HepG2 (cell line): Measurements from ENCODE around the gene SMYD4. TPM values are rescaled to one million over a fixed set of nuclear protein-coding genes. Genes with fewer than 3 reads are reported as not detected.

Source experiments
- BCL6 ChIP-seq: IDR thresholded peaks from 2 replicates; pipeline ENCODE4 v1.6.1; 2016; ENCODE audit warnings: missing genetic modification reagents, missing compliant biosample characterization
- DMAP1 ChIP-seq: IDR thresholded peaks from 2 replicates; pipeline ENCODE4 v1.6.1; 2016
- ERF ChIP-seq: IDR thresholded peaks from 2 replicates; pipeline ENCODE4 v1.6.1; 2018; ENCODE audit warnings: missing biosample characterization, missing genetic modification reagents
- GATAD1 ChIP-seq: IDR thresholded peaks from 2 replicates; pipeline ENCODE4 v1.6.1; 2016; ENCODE audit warnings: missing genetic modification reagents, missing compliant biosample characterization
- PCBP2 ChIP-seq: fragments of 200-400 bp; formaldehyde crosslinking; optimal IDR thresholded peaks from 2 replicates; pipeline ENCODE3; 2018; ENCODE audit warnings: low read length, low read depth; ENCODE audit not compliant: poor library complexity, severe bottlenecking
- SMARCE1 ChIP-seq: fragments of 450-650 bp; IDR thresholded peaks from 2 replicates; pipeline ENCODE4 v1.6.1; 2017; ENCODE audit warnings: borderline replicate concordance
- SP2 ChIP-seq: sonication (generic); formaldehyde crosslinking; IDR thresholded peaks from 2 replicates; pipeline ENCODE4 v1.5.1; 2020; ENCODE audit warnings: mild to moderate bottlenecking, missing genetic modification reagents
- THAP11 ChIP-seq: IDR thresholded peaks from 2 replicates; pipeline ENCODE4 v1.6.1; 2016; ENCODE audit warnings: missing biosample characterization, missing genetic modification reagents
- TSC22D2 ChIP-seq: sonication (generic); formaldehyde crosslinking; IDR thresholded peaks from 2 replicates; pipeline ENCODE4 v1.5.1; 2020; ENCODE audit warnings: missing genetic modification reagents, mild to moderate bottlenecking, borderline replicate concordance
- ZBTB38 ChIP-seq: sonication (generic); formaldehyde crosslinking; IDR thresholded peaks from 2 replicates; pipeline ENCODE4 v1.5.1; 2020; ENCODE audit warnings: mild to moderate bottlenecking, missing genetic modification reagents
- ZNF136 ChIP-seq: sonication (generic); formaldehyde crosslinking; IDR thresholded peaks from 2 replicates; pipeline ENCODE4 v1.8.1; 2022; ENCODE audit warnings: low read depth, mild to moderate bottlenecking, moderate library complexity, missing genetic modification reagents
- ZNF234 ChIP-seq: sonication (generic); formaldehyde crosslinking; conservative IDR thresholded peaks from 2 replicates; pipeline ENCODE4 v1.5.1; 2020; ENCODE audit warnings: mild to moderate bottlenecking, missing genetic modification reagents
- ZNF33B ChIP-seq: sonication (generic); formaldehyde crosslinking; IDR thresholded peaks from 2 replicates; pipeline ENCODE4 v1.5.1; 2020; ENCODE audit warnings: mild to moderate bottlenecking, missing genetic modification reagents
- ZNF441 ChIP-seq: sonication (generic); formaldehyde crosslinking; IDR thresholded peaks from 2 replicates; pipeline ENCODE4 v1.7.0; 2021; ENCODE audit warnings: missing genetic modification reagents, borderline replicate concordance
- ZNF557 ChIP-seq: sonication (generic); formaldehyde crosslinking; IDR thresholded peaks from 2 replicates; pipeline ENCODE4 v1.4.0; 2020; ENCODE audit warnings: missing genetic modification reagents
- ZNF703 ChIP-seq: sonication (generic); formaldehyde crosslinking; IDR thresholded peaks from 2 replicates; pipeline ENCODE4 v1.5.1; 2020; ENCODE audit warnings: missing genetic modification reagents, mild to moderate bottlenecking, moderate library complexity, borderline replicate concordance
- ZNF816 ChIP-seq: sonication (generic); formaldehyde crosslinking; IDR thresholded peaks from 2 replicates; pipeline ENCODE4 v1.8.0; 2022; ENCODE audit warnings: missing genetic modification reagents, mild to moderate bottlenecking, borderline replicate concordance
- ZSCAN25 ChIP-seq: sonication (generic); formaldehyde crosslinking; IDR thresholded peaks from 2 replicates; pipeline ENCODE4 v1.8.0; 2022; ENCODE audit warnings: mild to moderate bottlenecking, missing genetic modification reagents
- ZSCAN9 ChIP-seq: IDR thresholded peaks from 2 replicates; pipeline ENCODE4 v1.6.1; 2016; ENCODE audit warnings: borderline replicate concordance
- polyA plus RNA-seq, 8 experiments: library from polyadenylated mRNA; depleted of rRNA in 3 of 8; stranded (reverse) in 7 of 8; unstranded in 1 of 8; fragments of >200 nt; fragmentation: Illumina TruSeq in 4 of 8; extraction: Trizol in 4 of 8; gene quantifications; 2 replicates each; pipeline versions ENCODE4 v1.2.1 to v1.2.3, GENCODE V29; 2011 to 2016; ENCODE audit warnings: low read depth in 4 of 8, missing spikeins in 1 of 8, mixed read lengths in 1 of 8; ENCODE audit not compliant: insufficient read depth in 1 of 8
- total RNA-seq, 5 experiments: library from RNA; depleted of rRNA; stranded (reverse); fragments of >200 nt; fragmentation: Illumina TruSeq; extraction: Trizol; gene quantifications; 2 replicates each; pipeline ENCODE4 v1.2.3, GENCODE V29; 2016; ENCODE audit warnings: low read depth in 1 of 5
- TF ChIP-seq, protein P1 (sequence below): IDR thresholded peaks from 2 replicates; pipeline ENCODE4 v1.6.1; 2016; ENCODE audit warnings: mild to moderate bottlenecking, missing biosample characterization, missing genetic modification reagents
- TF ChIP-seq, protein P2 (sequence below): sonication (generic); formaldehyde crosslinking; IDR thresholded peaks from 2 replicates; pipeline ENCODE4 v1.5.1; 2020; ENCODE audit warnings: missing genetic modification reagents, mild to moderate bottlenecking, borderline replicate concordance
- TF ChIP-seq, protein P3 (sequence below): sonication (generic); formaldehyde crosslinking; IDR thresholded peaks from 2 replicates; pipeline ENCODE4 v1.5.1; 2020; ENCODE audit warnings: mild to moderate bottlenecking, moderate library complexity, missing genetic modification reagents

The SMYD4 gene
- total and polyA plus RNA-seq, 2 of the 13 experiments (the other 11 are each of a cell fraction or from before 2014, with no cell fraction given): 7.4 to 11.3 TPM

DNA sequence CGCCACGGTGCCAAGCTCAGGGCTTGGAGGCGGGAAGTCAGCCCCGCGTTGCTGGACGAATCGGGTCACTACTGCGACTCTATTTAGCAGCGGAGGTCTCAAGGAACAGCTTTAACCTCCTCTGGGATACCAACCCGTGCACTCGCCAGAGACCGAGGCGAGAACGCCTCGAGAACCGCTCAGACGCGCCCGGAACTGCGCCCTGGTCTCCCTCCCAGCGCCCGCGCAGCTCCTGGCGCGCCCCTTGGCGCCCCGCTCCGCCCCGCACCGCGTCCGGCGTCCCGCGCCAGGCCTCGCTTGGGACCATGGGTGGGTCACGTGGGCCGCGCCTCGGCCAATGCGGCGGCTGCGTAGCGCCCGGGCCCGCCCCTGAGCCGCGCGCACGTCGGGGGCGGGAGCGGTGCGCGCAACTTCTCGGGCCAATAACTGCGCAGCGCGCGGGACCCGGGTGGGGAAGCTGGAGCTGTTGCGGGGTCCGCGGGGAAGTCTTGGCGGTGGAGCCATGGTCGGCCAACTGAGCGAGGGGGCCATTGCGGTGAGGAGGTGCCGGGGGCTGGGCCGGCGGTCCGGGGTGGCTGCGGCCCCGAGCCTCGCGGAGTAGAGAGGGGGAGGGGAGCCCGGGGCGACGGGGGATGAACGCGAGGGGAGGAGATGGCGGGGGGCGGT, at the start of gene SMYD4, which contains the start of gene RPA1 (continued):
- no peak for TF ChIP-seq SMARCE1
- TF ChIP-seq ZSCAN9 (CRISPR knock-in tag): no peak
- TF ChIP-seq TSC22D2: no peak
- TF ChIP-seq ZNF703: no peak
- TF ChIP-seq PCBP2: no peak
- TF ChIP-seq ZNF33B (CRISPR knock-in tag): 0 out of 2 replicates have a peak, but pooled peaks have one; percentile 54
- peak; percentile 77 for TF ChIP-seq GATAD1 (CRISPR knock-in tag)
- TF ChIP-seq ZBTB38 (CRISPR knock-in tag): peak; percentile 44
- peak; percentile 62; the same call in 1 of the 2 replicates for TF ChIP-seq ZNF136 (CRISPR knock-in tag)
- no peak for TF ChIP-seq ZNF234 (CRISPR knock-in tag)
- peak; percentile 32; the same call in 1 of the 2 replicates for TF ChIP-seq ERF
- peak; percentile 67; the same call in 1 of the 2 replicates for TF ChIP-seq ZSCAN25 (CRISPR knock-in tag)
- no peak for TF ChIP-seq ZNF557 (CRISPR knock-in tag)
- TF ChIP-seq, protein P1, sequence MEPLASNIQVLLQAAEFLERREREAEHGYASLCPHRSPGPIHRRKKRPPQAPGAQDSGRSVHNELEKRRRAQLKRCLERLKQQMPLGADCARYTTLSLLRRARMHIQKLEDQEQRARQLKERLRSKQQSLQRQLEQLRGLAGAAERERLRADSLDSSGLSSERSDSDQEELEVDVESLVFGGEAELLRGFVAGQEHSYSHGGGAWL (CRISPR knock-in tag): peak; percentile 20; the same call in 1 of the 2 replicates
- TF ChIP-seq BCL6 (CRISPR knock-in tag): no peak
- TF ChIP-seq SP2 (CRISPR knock-in tag): peak; percentile 79
- TF ChIP-seq DMAP1 (CRISPR knock-in tag): peak; percentile 52; the same call in 1 of the 2 replicates
- peak; percentile 80; the same call in 1 of the 2 replicates for TF ChIP-seq THAP11 (CRISPR knock-in tag)
- TF ChIP-seq ZNF441: peak; percentile 77; the same call in 1 of the 2 replicates
- peak; percentile 86; the same call in 1 of the 2 replicates for TF ChIP-seq ZNF816 (CRISPR knock-in tag)
- TF ChIP-seq, protein P2, sequence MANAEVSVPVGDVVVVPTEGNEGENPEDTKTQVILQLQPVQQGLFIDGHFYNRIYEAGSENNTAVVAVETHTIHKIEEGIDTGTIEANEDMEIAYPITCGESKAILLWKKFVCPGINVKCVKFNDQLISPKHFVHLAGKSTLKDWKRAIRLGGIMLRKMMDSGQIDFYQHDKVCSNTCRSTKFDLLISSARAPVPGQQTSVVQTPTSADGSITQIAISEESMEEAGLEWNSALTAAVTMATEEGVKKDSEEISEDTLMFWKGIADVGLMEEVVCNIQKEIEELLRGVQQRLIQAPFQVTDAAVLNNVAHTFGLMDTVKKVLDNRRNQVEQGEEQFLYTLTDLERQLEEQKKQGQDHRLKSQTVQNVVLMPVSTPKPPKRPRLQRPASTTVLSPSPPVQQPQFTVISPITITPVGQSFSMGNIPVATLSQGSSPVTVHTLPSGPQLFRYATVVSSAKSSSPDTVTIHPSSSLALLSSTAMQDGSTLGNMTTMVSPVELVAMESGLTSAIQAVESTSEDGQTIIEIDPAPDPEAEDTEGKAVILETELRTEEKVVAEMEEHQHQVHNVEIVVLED (CRISPR knock-in tag): peak; percentile 94
- TF ChIP-seq, protein P3, sequence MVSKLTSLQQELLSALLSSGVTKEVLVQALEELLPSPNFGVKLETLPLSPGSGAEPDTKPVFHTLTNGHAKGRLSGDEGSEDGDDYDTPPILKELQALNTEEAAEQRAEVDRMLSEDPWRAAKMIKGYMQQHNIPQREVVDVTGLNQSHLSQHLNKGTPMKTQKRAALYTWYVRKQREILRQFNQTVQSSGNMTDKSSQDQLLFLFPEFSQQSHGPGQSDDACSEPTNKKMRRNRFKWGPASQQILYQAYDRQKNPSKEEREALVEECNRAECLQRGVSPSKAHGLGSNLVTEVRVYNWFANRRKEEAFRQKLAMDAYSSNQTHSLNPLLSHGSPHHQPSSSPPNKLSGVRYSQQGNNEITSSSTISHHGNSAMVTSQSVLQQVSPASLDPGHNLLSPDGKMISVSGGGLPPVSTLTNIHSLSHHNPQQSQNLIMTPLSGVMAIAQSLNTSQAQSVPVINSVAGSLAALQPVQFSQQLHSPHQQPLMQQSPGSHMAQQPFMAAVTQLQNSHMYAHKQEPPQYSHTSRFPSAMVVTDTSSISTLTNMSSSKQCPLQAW (CRISPR knock-in tag): 0 out of 2 replicates have a peak, but pooled peaks have one; percentile 5
